ENCODE results near the gene NF2.

The NF2 gene

GRCh38 chr22:29712119-29712518 is 108.7 kb downstream of the NF2 start:
- Histone ChIP-seq H3K4me2 (ENCODE audit: low read length) (no peak overlapping the region), H3K27me3 (ENCODE audit: control insufficient read depth, insufficient read depth, low read length) (no peaks in the 10 kb centered on the region), H3K9ac (no peak overlapping the region), H3K9me3 (ENCODE audit: control insufficient read depth, low read length) (no peaks in the 10 kb centered on the region), H3K79me2 (no peaks in the 10 kb centered on the region), H3K4me1 (peaks cover 7% of the 10 kb centered on the region), H3K36me3 (ENCODE audit: control insufficient read depth, insufficient read depth, low read length) (no peaks in the 10 kb centered on the region), H3K4me3 (ENCODE audit: low read depth, low read length) (no peak overlapping the region), H3K27ac (no peak overlapping the region), H2AFZ (no peak overlapping the region)
- no peak for TF ChIP-seq CTCF (IDR thresholded peaks at IDR 0.05)

GRCh38 chr22:29713156-29713727 is 109.8 kb downstream of the NF2 start:
- Histone ChIP-seq H3K4me1 (peaks cover 7% of the 10 kb centered on the region), H3K9me3 (ENCODE audit: control insufficient read depth, low read length) (no peaks in the 10 kb centered on the region), H3K4me3 (ENCODE audit: low read depth, low read length) (no peak overlapping the region), H3K9ac (no peak overlapping the region), H3K79me2 (no peaks in the 10 kb centered on the region), H3K27ac (no peak overlapping the region), H2AFZ (no peak overlapping the region), H3K27me3 (ENCODE audit: control insufficient read depth, insufficient read depth, low read length) (no peaks in the 10 kb centered on the region), H3K36me3 (ENCODE audit: control insufficient read depth, insufficient read depth, low read length) (no peaks in the 10 kb centered on the region), H3K4me2 (ENCODE audit: low read length) (no peak overlapping the region)
- TF ChIP-seq CTCF (IDR thresholded peaks at IDR 0.05): no peak

GRCh38 chr22:29715240-29715639 is 111.8 kb downstream of the NF2 start:
- H3K9me3 ChIP-seq (ENCODE audit: control insufficient read depth, low read length): no peaks in the 10 kb centered on the region
- no peaks in the 10 kb centered on the region for H3K79me2 ChIP-seq
- H3K36me3 ChIP-seq (ENCODE audit: control insufficient read depth, insufficient read depth, low read length): no peaks in the 10 kb centered on the region
- H3K27ac ChIP-seq: no peak overlapping the region
- H3K27me3 ChIP-seq (ENCODE audit: control insufficient read depth, insufficient read depth, low read length): no peaks in the 10 kb centered on the region
- H3K9ac ChIP-seq: no peak overlapping the region
- TF ChIP-seq CTCF (IDR thresholded peaks at IDR 0.05): no peak
- H2AFZ ChIP-seq: no peak overlapping the region
- H3K4me1 ChIP-seq: peaks cover 7% of the 10 kb centered on the region
- no peak overlapping the region for H3K4me2 ChIP-seq (ENCODE audit: low read length)
- H3K4me3 ChIP-seq (ENCODE audit: low read depth, low read length): no peak overlapping the region

GRCh38 chr22:29715705-29716104 is 112.3 kb downstream of the NF2 start:
- no peak overlapping the region for H3K27ac ChIP-seq
- H2AFZ ChIP-seq: no peak overlapping the region
- no peak overlapping the region for H3K4me3 ChIP-seq (ENCODE audit: low read depth, low read length)
- no peaks in the 10 kb centered on the region for H3K79me2 ChIP-seq
- no peak overlapping the region for H3K4me2 ChIP-seq (ENCODE audit: low read length)
- no peaks in the 10 kb centered on the region for H3K27me3 ChIP-seq (ENCODE audit: control insufficient read depth, insufficient read depth, low read length)
- H3K4me1 ChIP-seq: peaks cover 4% of the 10 kb centered on the region
- no peaks in the 10 kb centered on the region for H3K36me3 ChIP-seq (ENCODE audit: control insufficient read depth, insufficient read depth, low read length)
- no peaks in the 10 kb centered on the region for H3K9me3 ChIP-seq (ENCODE audit: control insufficient read depth, low read length)
- H3K9ac ChIP-seq: no peak overlapping the region
- no peak for TF ChIP-seq CTCF (IDR thresholded peaks at IDR 0.05)

GRCh38 chr22:29716814-29717545 is 113.5 kb downstream of the NF2 start:
- H3K9me3 ChIP-seq (ENCODE audit: control insufficient read depth, low read length): no peaks in the 10 kb centered on the region
- no peak overlapping the region for H3K4me3 ChIP-seq (ENCODE audit: low read depth, low read length)
- H3K36me3 ChIP-seq (ENCODE audit: control insufficient read depth, insufficient read depth, low read length): no peaks in the 10 kb centered on the region
- H3K79me2 ChIP-seq: no peaks in the 10 kb centered on the region
- no peak overlapping the region for H3K4me2 ChIP-seq (ENCODE audit: low read length)
- H3K27ac ChIP-seq: no peak overlapping the region
- no peak overlapping the region for H3K9ac ChIP-seq
- no peaks in the 10 kb centered on the region for H3K4me1 ChIP-seq
- no peaks in the 10 kb centered on the region for H3K27me3 ChIP-seq (ENCODE audit: control insufficient read depth, insufficient read depth, low read length)
- no peak for TF ChIP-seq CTCF (IDR thresholded peaks at IDR 0.05)
- H2AFZ ChIP-seq: no peak overlapping the region
